SK-N-SH treated with all-trans-retinoic acid at 6 μM for 48 hours (cell line): Measurements from ENCODE around the gene FGGY.
"Not testable (repeated sequence)": the region's sequence is repeated elsewhere in the genome, so short reads cannot be mapped to it uniquely, and the experiment has no call there.

Experiments used
- ATAC-seq: fragments of 200-7000 bp; cut with Tn5 transposase; 3 replicates; pipeline ENCODE4 v1.9.1; 2020; ENCODE audit warnings: mild to moderate bottlenecking, moderate library complexity
- ARNTL ChIP-seq: fragments of 450-650 bp; formaldehyde crosslinking; IDR thresholded peaks from 2 replicates; pipeline ENCODE4 v1.5.0; 2020; ENCODE audit warnings: low read depth, mild to moderate bottlenecking, moderate library complexity, borderline replicate concordance
- BACH2 ChIP-seq: fragments of 250-450 bp; sonication (Bioruptor Pico); IDR thresholded peaks from 2 replicates; pipeline ENCODE4 v1.9.0; 2021; ENCODE audit warnings: mild to moderate bottlenecking, borderline replicate concordance
- CREB5 ChIP-seq: fragments of 250-450 bp; sonication (Bioruptor Pico); IDR thresholded peaks from 2 replicates; pipeline ENCODE4 v1.5.1; 2020; ENCODE audit warnings: low read depth, mild to moderate bottlenecking, moderate library complexity
- CSDC2 ChIP-seq: fragments of 250-450 bp; sonication (Bioruptor Pico); IDR thresholded peaks from 2 replicates; pipeline ENCODE4 v1.5.0; 2020; ENCODE audit warnings: mild to moderate bottlenecking, moderate library complexity
- CSRNP3 ChIP-seq: fragments of 250-450 bp; sonication (Bioruptor Pico); IDR thresholded peaks from 2 replicates; pipeline ENCODE4 v1.5.1; 2021; ENCODE audit warnings: mild to moderate bottlenecking, moderate library complexity
- ESRRG ChIP-seq: fragments of 250-450 bp; sonication (Bioruptor Pico); IDR thresholded peaks from 2 replicates; pipeline ENCODE4 v1.6.1; 2021; ENCODE audit warnings: mild to moderate bottlenecking
- GLIS3 ChIP-seq: fragments of 250-450 bp; sonication (Bioruptor Pico); IDR thresholded peaks from 2 replicates; pipeline ENCODE4 v1.5.0; 2020; ENCODE audit warnings: mild to moderate bottlenecking, moderate library complexity
- ISL1 ChIP-seq: fragments of 250-450 bp; sonication (Bioruptor Pico); IDR thresholded peaks from 2 replicates; pipeline ENCODE4 v2.1.2; 2022; ENCODE audit warnings: mild to moderate bottlenecking, moderate library complexity
- OSR1 ChIP-seq: fragments of 250-450 bp; sonication (Bioruptor Pico); IDR thresholded peaks from 2 replicates; pipeline ENCODE4 v1.8.0; 2022; ENCODE audit warnings: moderate library complexity, mild to moderate bottlenecking, inconsistent platforms
- POU6F1 ChIP-seq: fragments of 250-450 bp; sonication (Bioruptor Pico); IDR thresholded peaks from 2 replicates; pipeline ENCODE4 v1.8.0; 2021; ENCODE audit warnings: low read depth, mild to moderate bottlenecking, moderate library complexity, borderline replicate concordance
- PPARA ChIP-seq: fragments of 250-450 bp; sonication (Bioruptor Pico); IDR thresholded peaks from 2 replicates; pipeline ENCODE4 v1.5.0; 2020; ENCODE audit warnings: mild to moderate bottlenecking, borderline replicate concordance
- RARB ChIP-seq: fragments of 250-450 bp; sonication (Bioruptor Pico); IDR thresholded peaks from 2 replicates; pipeline ENCODE4 v1.8.0; 2021; ENCODE audit warnings: mild to moderate bottlenecking, moderate library complexity
- TCF4 ChIP-seq: fragments of 250-450 bp; sonication (Bioruptor Pico); IDR thresholded peaks from 2 replicates; pipeline ENCODE4 v1.8.0; 2021; ENCODE audit warnings: mild to moderate bottlenecking, moderate library complexity, borderline replicate concordance
- TOX ChIP-seq: fragments of 250-450 bp; sonication (Bioruptor Pico); IDR thresholded peaks from 2 replicates; pipeline ENCODE4 v1.8.0; 2021; ENCODE audit warnings: mild to moderate bottlenecking, moderate library complexity, borderline replicate concordance
- TSHZ2 ChIP-seq: fragments of 250-450 bp; sonication (Bioruptor Pico); IDR thresholded peaks from 2 replicates; pipeline ENCODE4 v1.5.0; 2020; ENCODE audit warnings: mild to moderate bottlenecking, moderate library complexity
- ZC3H10 ChIP-seq: fragments of 250-450 bp; sonication (Bioruptor Pico); IDR thresholded peaks from 2 replicates; pipeline ENCODE4 v1.5.1; 2021; ENCODE audit warnings: mild to moderate bottlenecking, moderate library complexity
- ZFP3 ChIP-seq: fragments of 250-450 bp; sonication (Bioruptor Pico); IDR thresholded peaks from 2 replicates; pipeline ENCODE4 v1.5.0; 2020; ENCODE audit warnings: mild to moderate bottlenecking, moderate library complexity
- ZFP30 ChIP-seq: fragments of 450-650 bp; formaldehyde crosslinking; IDR thresholded peaks from 2 replicates; pipeline ENCODE4 v1.5.0; 2022; ENCODE audit warnings: mild to moderate bottlenecking, moderate library complexity
- ZNF70 ChIP-seq: fragments of 450-650 bp; formaldehyde crosslinking; IDR thresholded peaks from 2 replicates; pipeline ENCODE4 v1.5.0; 2020; ENCODE audit warnings: mild to moderate bottlenecking, moderate library complexity
- ZNF8 ChIP-seq: fragments of 450-650 bp; formaldehyde crosslinking; IDR thresholded peaks from 2 replicates; pipeline ENCODE4 v1.5.0; 2020; ENCODE audit warnings: mild to moderate bottlenecking, moderate library complexity

Gene FGGY

GRCh38 chr1:59492500-59492899 is 195.6 kb downstream of the FGGY start:
- TF ChIP-seq ZNF70 (CRISPR knock-in tag) (no peak), CREB5 (no peak), CSRNP3 (no peak), ZFP3 (no peak)

GRCh38 chr1:59494145-59494833 is 197.4 kb downstream of the FGGY start:
- ATAC-seq = no peak
- TF ChIP-seq ZFP3 = no peak
- TF ChIP-seq PPARA (CRISPR knock-in tag) = no peak
- no peak for TF ChIP-seq ZC3H10 (CRISPR knock-in tag)
- TF ChIP-seq CSDC2 (CRISPR knock-in tag) = no peak
- TF ChIP-seq CSRNP3 = no peak
- TF ChIP-seq BACH2 (CRISPR knock-in tag) = no peak
- no peak for TF ChIP-seq ISL1
- no peak for TF ChIP-seq ZFP30
- TF ChIP-seq TOX = no peak
- TF ChIP-seq ESRRG (CRISPR knock-in tag) = no peak
- TF ChIP-seq ZNF8 (CRISPR knock-in tag) = no peak
- no peak for TF ChIP-seq GLIS3
- TF ChIP-seq ZNF70 (CRISPR knock-in tag) = no peak
- no peak for TF ChIP-seq OSR1 (CRISPR knock-in tag)
- no peak for TF ChIP-seq TSHZ2 (CRISPR knock-in tag)
- TF ChIP-seq RARB = no peak

More at GRCh38 chr1:59492500-59492899, 195.6 kb downstream of the FGGY start:
- no peak for ATAC-seq

GRCh38 chr1:59496156-59496555 is 199.3 kb downstream of the FGGY start:
- ATAC-seq = not testable (repeated sequence)

- no peak for ATAC-seq
- TF ChIP-seq ZC3H10 (CRISPR knock-in tag) = no peak
- TF ChIP-seq POU6F1 (CRISPR knock-in tag) = no peak
- no peak for TF ChIP-seq CREB5
- TF ChIP-seq PPARA (CRISPR knock-in tag) = no peak
- no peak for TF ChIP-seq ZFP3
- no peak for TF ChIP-seq BACH2 (CRISPR knock-in tag)
- TF ChIP-seq RARB = no peak
- no peak for TF ChIP-seq ISL1
- TF ChIP-seq TSHZ2 (CRISPR knock-in tag) = no peak
- TF ChIP-seq ZNF8 (CRISPR knock-in tag) = no peak
- no peak for TF ChIP-seq TOX
- TF ChIP-seq ARNTL (CRISPR knock-in tag) = no peak
- no peak for TF ChIP-seq TCF4 (CRISPR knock-in tag)
- TF ChIP-seq, all 23 proteins: peak for 0
Observed at GRCh38 chr1:59497616-59498015, 200.7 kb downstream of the FGGY start.
